Measurements from ENCODE around the gene LRMDA. TPM values are rescaled to one million over a fixed set of nuclear protein-coding genes. Genes with fewer than 3 reads are reported as not detected.

Gene LRMDA
- total RNA-seq, 1 experiment from 2014 or later = 1.2 TPM

DNA sequence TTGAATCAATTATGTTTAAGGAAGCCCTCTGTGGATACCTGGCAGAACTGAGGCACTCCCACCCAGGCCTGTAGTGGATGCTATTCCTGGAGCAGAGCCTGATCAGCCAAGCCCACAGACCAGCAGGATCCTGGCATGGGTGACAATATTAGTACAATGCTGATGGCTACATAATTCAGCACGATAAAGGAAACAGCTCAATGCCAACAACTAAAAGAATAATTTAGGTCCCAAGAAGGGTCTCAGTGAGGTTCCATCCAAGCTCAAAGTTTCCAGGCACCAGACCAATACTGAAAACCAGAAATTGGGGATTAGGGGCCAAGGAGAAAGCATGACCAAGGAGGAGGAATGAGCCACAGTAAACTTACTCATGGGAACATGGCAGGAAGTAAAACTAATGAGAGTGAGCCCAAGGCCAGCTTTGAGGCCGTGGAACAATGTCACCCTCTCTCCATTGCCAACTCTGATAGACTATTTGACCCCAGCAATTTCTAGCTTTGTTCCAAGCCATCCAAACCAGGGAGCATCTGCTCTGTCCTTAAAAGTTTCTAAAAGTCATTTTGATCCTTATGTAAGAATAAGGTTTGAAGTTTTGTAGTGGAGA is 1123.7 kb downstream of the LRMDA start:
- Histone ChIP-seq H3K79me2 (ENCODE audit: low read length) (no peaks in the 10 kb centered on the region), H3K4me2 (ENCODE audit: low read length) (no peak overlapping the region), H2AFZ (ENCODE audit: low read length) (no peak overlapping the region), H3K36me3 (ENCODE audit: low read depth, low read length) (no peaks in the 10 kb centered on the region), H3K9ac (ENCODE audit: low read length) (no peak overlapping the region), H3K9me3 (ENCODE audit: low read length) (no peaks in the 10 kb centered on the region), H4K20me1 (ENCODE audit: low read length) (no peaks in the 10 kb centered on the region), H3K4me1 (ENCODE audit: insufficient read depth, low read length) (peaks cover 14% of the 10 kb centered on the region), H3K4me3 (ENCODE audit: low read length) (no peak overlapping the region), H3K27ac (ENCODE audit: low read length) (no peak overlapping the region), H3F3A (ENCODE audit: low read length, unreplicated experiment) (no peaks in the 10 kb centered on the region), H3K9me2 (replicated peaks; ENCODE audit: low read length) (no peaks in the 10 kb centered on the region), H3K27me3 (ENCODE audit: low read length) (peaks cover 16% of the 10 kb centered on the region)
- ChIA-PET POLR2A (ENCODE audit: unreplicated experiment) (no interaction called here), CTCF (no interaction called here)
- intact Hi-C loops (cut with micrococcal nuclease) = no loop called here
- BruUV-seq (replicated peaks) = no TSS peak
- TF ChIP-seq, protein P1, sequence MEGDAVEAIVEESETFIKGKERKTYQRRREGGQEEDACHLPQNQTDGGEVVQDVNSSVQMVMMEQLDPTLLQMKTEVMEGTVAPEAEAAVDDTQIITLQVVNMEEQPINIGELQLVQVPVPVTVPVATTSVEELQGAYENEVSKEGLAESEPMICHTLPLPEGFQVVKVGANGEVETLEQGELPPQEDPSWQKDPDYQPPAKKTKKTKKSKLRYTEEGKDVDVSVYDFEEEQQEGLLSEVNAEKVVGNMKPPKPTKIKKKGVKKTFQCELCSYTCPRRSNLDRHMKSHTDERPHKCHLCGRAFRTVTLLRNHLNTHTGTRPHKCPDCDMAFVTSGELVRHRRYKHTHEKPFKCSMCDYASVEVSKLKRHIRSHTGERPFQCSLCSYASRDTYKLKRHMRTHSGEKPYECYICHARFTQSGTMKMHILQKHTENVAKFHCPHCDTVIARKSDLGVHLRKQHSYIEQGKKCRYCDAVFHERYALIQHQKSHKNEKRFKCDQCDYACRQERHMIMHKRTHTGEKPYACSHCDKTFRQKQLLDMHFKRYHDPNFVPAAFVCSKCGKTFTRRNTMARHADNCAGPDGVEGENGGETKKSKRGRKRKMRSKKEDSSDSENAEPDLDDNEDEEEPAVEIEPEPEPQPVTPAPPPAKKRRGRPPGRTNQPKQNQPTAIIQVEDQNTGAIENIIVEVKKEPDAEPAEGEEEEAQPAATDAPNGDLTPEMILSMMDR (conservative IDR thresholded peaks at IDR 0.05; ENCODE audit: low read depth, low read length) = no peak
- no peak for TF ChIP-seq EZH2 (IDR thresholded peaks at IDR 0.05; ENCODE audit: low read length, unreplicated experiment)
- TF ChIP-seq EZH2phosphoT487 (IDR thresholded peaks at IDR 0.05; ENCODE audit: borderline replicate concordance, low read length) = no peak
- ATAC-seq (no peak), DNase-seq (no peak)

DNA sequence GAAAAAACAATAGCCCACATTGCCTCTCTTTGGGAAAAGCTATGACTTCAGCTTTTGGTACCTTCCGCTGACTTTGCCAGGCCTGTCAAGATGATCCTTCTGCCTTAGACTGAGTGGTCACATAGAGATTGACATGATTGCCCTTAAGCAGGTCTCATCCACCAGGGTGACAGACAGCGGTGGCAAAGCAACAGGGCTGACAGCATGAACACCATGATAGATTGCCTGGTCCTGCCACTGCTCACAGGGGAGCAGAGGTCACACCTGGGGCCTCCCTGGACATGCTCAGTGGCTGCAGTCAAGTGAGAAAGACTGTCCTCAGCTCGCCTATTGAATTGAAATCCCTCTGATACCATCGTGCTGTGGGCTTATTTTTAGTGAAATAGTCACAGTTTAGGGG is 1125.9 kb downstream of the LRMDA start:
- no peaks in the 10 kb centered on the region for H3K36me3 ChIP-seq (ENCODE audit: low read depth, low read length)
- H3K4me3 ChIP-seq (ENCODE audit: low read length) = no peak overlapping the region
- no peak overlapping the region for H2AFZ ChIP-seq (ENCODE audit: low read length)
- H3K4me1 ChIP-seq (ENCODE audit: insufficient read depth, low read length) = peaks cover 14% of the 10 kb centered on the region
- TF ChIP-seq, protein P1 (conservative IDR thresholded peaks at IDR 0.05; ENCODE audit: low read depth, low read length) = no peak
- no peaks in the 10 kb centered on the region for H3K9me3 ChIP-seq (ENCODE audit: low read length)
- H3K9me2 ChIP-seq (replicated peaks; ENCODE audit: low read length) = no peaks in the 10 kb centered on the region
- no peaks in the 10 kb centered on the region for H3K79me2 ChIP-seq (ENCODE audit: low read length)
- 0 out of 2 replicates have a peak, but pooled peaks cover 5% of the 10 kb centered on the region for H3K27me3 ChIP-seq (ENCODE audit: low read length)
- no peak overlapping the region for H3K4me2 ChIP-seq (ENCODE audit: low read length)
- BruUV-seq (replicated peaks) = no TSS peak
- ATAC-seq (no peak), DNase-seq (no peak)
- intact Hi-C loops (cut with micrococcal nuclease) = no loop called here
- H3K9ac ChIP-seq (ENCODE audit: low read length) = no peak overlapping the region
- H4K20me1 ChIP-seq (ENCODE audit: low read length) = no peaks in the 10 kb centered on the region
- H3F3A ChIP-seq (ENCODE audit: low read length, unreplicated experiment) = no peaks in the 10 kb centered on the region
- POLR2A ChIA-PET (ENCODE audit: unreplicated experiment) = no interaction called here
- CTCF ChIA-PET = interaction anchor here (0.6 kb wide), 1 partner anchor 448 kb away, joined by 5 read pairs; no protein-coding TSS in a partner anchor
- no peak overlapping the region for H3K27ac ChIP-seq (ENCODE audit: low read length)

DNA sequence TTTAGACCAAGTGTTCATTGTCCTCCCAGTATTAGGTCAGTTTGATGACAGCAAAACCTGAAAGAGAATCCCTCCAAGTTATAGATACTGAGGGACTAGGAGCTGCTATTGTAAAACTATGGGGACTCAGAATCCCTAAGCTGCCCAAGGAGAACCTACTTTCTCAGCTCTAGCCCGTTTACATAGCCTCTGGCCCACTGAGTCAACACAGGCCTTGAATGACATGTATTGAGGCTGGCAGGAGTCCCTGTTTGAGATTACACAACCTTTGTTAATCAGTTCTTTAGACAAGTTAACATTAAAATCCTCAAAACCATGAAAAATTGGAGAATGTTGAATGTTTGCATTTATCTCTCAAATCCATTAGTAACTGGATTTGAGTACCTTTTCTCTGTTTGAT is 1127.2 kb downstream of the LRMDA start:
- H3K36me3 ChIP-seq (ENCODE audit: low read depth, low read length) = no peaks in the 10 kb centered on the region
- ChIA-PET POLR2A (ENCODE audit: unreplicated experiment) (no interaction called here), CTCF (no interaction called here)
- peak overlapping the region; percentile 0; the same call in 1 of the 2 replicates for H3K4me2 ChIP-seq (ENCODE audit: low read length)
- TF ChIP-seq, protein P1 (conservative IDR thresholded peaks at IDR 0.05; ENCODE audit: low read depth, low read length) = no peak
- no peak for TF ChIP-seq EZH2phosphoT487 (IDR thresholded peaks at IDR 0.05; ENCODE audit: borderline replicate concordance, low read length)
- TF ChIP-seq EZH2 (IDR thresholded peaks at IDR 0.05; ENCODE audit: low read length, unreplicated experiment) = no peak
- no peak overlapping the region for H3K4me3 ChIP-seq (ENCODE audit: low read length)
- H3K9ac ChIP-seq (ENCODE audit: low read length) = no peak overlapping the region
- no TSS peak for BruUV-seq (replicated peaks)
- no peaks in the 10 kb centered on the region for H3F3A ChIP-seq (ENCODE audit: low read length, unreplicated experiment)
- DNase-seq = peak; percentile 86
- H3K79me2 ChIP-seq (ENCODE audit: low read length) = no peaks in the 10 kb centered on the region
- intact Hi-C loops (cut with micrococcal nuclease) = no loop called here
- H2AFZ ChIP-seq (ENCODE audit: low read length) = no peak overlapping the region
- H3K9me2 ChIP-seq (replicated peaks; ENCODE audit: low read length) = 0 out of 2 replicates have a peak, but pooled peaks cover 2% of the 10 kb centered on the region
- H3K27ac ChIP-seq (ENCODE audit: low read length) = no peak overlapping the region
- no peaks in the 10 kb centered on the region for H4K20me1 ChIP-seq (ENCODE audit: low read length)
- peak; percentile 61 for ATAC-seq
- peaks cover 14% of the 10 kb centered on the region for H3K4me1 ChIP-seq (ENCODE audit: insufficient read depth, low read length)
- H3K9me3 ChIP-seq (ENCODE audit: low read length) = no peaks in the 10 kb centered on the region
- 0 out of 2 replicates have a peak, but pooled peaks cover 5% of the 10 kb centered on the region for H3K27me3 ChIP-seq (ENCODE audit: low read length)
